Calu3 (cell line): ENCODE measurements around the gene LRRC61. TPM values are rescaled to one million over a fixed set of nuclear protein-coding genes. Genes with fewer than 3 reads are reported as not detected.

Source experiments
- BruUV-seq: library from RNA; stranded (reverse); fragments of 400-500 nt; replicated peaks from 2 replicates; lab custom pipeline; 2021; lab: Mats Ljungman, UMichigan
- CTCF ChIA-PET: fragments of 300-600 bp; sonication (Branson Sonifier 250); formaldehyde crosslinking; loops from one replicate; lab custom pipeline; 2022; ENCODE audit warnings: antibody characterized with exemption; lab: Charles Lee
- DNase-seq: peaks from one replicate; pipeline ENCODE4 v3.0.0; 2022
- H3K27ac Mint-ChIP-seq: one replicate; pipeline ENCODE4 v1.8.0; 2022; ENCODE audit warnings: mixed read lengths; ENCODE audit not compliant: unreplicated experiment
- H3K27me3 Mint-ChIP-seq: one replicate; pipeline ENCODE4 v1.8.0; 2022; ENCODE audit warnings: mixed read lengths; ENCODE audit not compliant: unreplicated experiment
- H3K36me3 Mint-ChIP-seq: one replicate; pipeline ENCODE4 v1.8.0; 2022; ENCODE audit warnings: mild to moderate bottlenecking, moderate library complexity, mixed read lengths; ENCODE audit not compliant: insufficient read depth, unreplicated experiment
- H3K4me1 Mint-ChIP-seq: one replicate; pipeline ENCODE4 v1.8.0; 2022; ENCODE audit warnings: mild to moderate bottlenecking, low read depth, mixed read lengths; ENCODE audit not compliant: unreplicated experiment
- H3K4me3 Mint-ChIP-seq: one replicate; pipeline ENCODE4 v1.8.0; 2022; ENCODE audit warnings: mild to moderate bottlenecking, low read depth, moderate library complexity, mixed read lengths; ENCODE audit not compliant: unreplicated experiment
- H3K9me3 Mint-ChIP-seq: one replicate; pipeline ENCODE4 v1.8.0; 2022; ENCODE audit warnings: low read depth, mixed read lengths; ENCODE audit not compliant: unreplicated experiment
- intact Hi-C: fragments of 100-400 bp; cut with micrococcal nuclease; formaldehyde crosslinking; loops from one replicate; pipeline ENCODE4 v1.10.0; 2022; ENCODE audit not compliant: unreplicated experiment
- total RNA-seq: library from RNA; stranded (reverse); gene quantifications from 2 replicates; pipeline ENCODE4 v1.2.3, GENCODE V29; 2022
- TF ChIP-seq, protein P1 (sequence below): fragments of 200-600 bp; IDR thresholded peaks from one replicate; pipeline ENCODE4 v1.8.0; 2022; ENCODE audit warnings: antibody characterized with exemption; ENCODE audit not compliant: unreplicated experiment

The LRRC61 gene
- total RNA-seq, 1 experiment from 2014 or later: 14.6 TPM

DNA sequence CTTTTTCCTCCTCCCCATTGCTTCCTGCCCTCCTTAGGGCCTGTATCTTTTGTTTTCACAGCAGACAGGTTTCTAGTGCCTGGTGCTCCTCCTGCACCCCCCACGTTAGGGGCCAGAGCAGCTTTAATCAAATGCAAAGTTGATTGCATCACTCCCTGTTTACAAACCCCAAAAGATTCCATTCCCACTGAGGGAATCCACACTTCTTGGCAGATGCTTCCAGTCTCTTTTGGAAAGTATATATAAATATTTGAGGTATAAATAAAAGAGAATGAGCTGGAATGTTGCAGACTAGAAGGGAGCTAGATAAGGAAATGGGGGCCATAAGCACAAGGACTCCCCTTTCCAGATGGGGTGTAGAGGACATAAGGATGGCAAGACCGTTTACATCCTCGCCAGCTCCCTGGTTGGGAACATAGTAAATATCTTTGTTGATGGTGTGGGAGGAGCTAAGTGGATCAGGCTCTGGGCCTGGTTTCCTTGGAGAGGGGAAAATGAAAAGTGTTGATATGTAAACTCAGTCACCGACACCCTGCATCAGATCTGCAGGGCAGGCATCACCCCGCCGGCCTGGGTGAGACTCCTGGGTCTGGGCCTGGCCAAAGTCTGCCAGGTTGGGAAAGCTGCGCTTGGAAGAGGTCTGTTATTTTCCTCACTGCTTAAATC is 12.1 kb downstream of the LRRC61 start:
- no peaks in the 10 kb centered on the region for H3K9me3 Mint-ChIP-seq
- H3K4me3 Mint-ChIP-seq: no peak overlapping the region
- H3K36me3 Mint-ChIP-seq: peaks cover 23% of the 10 kb centered on the region
- DNase-seq: no peak
- no TSS peak for BruUV-seq
- H3K27ac Mint-ChIP-seq: no peak overlapping the region
- no peaks in the 10 kb centered on the region for H3K27me3 Mint-ChIP-seq
- TF ChIP-seq, protein P1, sequence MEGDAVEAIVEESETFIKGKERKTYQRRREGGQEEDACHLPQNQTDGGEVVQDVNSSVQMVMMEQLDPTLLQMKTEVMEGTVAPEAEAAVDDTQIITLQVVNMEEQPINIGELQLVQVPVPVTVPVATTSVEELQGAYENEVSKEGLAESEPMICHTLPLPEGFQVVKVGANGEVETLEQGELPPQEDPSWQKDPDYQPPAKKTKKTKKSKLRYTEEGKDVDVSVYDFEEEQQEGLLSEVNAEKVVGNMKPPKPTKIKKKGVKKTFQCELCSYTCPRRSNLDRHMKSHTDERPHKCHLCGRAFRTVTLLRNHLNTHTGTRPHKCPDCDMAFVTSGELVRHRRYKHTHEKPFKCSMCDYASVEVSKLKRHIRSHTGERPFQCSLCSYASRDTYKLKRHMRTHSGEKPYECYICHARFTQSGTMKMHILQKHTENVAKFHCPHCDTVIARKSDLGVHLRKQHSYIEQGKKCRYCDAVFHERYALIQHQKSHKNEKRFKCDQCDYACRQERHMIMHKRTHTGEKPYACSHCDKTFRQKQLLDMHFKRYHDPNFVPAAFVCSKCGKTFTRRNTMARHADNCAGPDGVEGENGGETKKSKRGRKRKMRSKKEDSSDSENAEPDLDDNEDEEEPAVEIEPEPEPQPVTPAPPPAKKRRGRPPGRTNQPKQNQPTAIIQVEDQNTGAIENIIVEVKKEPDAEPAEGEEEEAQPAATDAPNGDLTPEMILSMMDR: no peak
- CTCF ChIA-PET: no interaction called here
- H3K4me1 Mint-ChIP-seq: peaks cover 15% of the 10 kb centered on the region
- intact Hi-C loops: no loop called here

- Mint-ChIP-seq H3K36me3 (peaks cover 26% of the 10 kb centered on the region), H3K4me3 (no peak overlapping the region), H3K4me1 (peaks cover 18% of the 10 kb centered on the region), H3K27ac (no peak overlapping the region), H3K27me3 (no peaks in the 10 kb centered on the region), H3K9me3 (no peaks in the 10 kb centered on the region)
- TF ChIP-seq, protein P1: no peak
- no peak for DNase-seq
- CTCF ChIA-PET: no interaction called here
- intact Hi-C loops: no loop called here
- BruUV-seq: no TSS peak
Measured at GRCh38 chr7:150335774-150336112, 12.6 kb downstream of the LRRC61 start.

DNA sequence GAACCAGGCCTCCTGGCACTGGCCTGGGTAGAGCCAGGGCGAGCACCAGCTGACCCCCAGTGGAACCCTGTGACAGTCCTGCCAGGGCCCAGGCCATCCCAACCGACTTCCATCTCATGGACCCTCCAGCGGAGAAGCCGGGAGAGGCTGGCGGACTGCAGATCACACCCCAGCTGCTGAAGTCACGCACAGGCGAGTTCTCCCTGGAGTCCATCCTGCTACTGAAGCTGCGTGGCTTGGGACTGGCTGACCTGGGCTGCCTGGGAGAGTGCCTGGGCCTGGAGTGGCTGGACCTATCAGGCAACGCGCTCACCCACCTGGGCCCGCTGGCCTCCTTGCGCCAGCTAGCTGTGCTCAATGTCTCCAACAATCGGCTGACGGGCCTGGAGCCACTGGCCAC is 13.6 kb downstream of the LRRC61 start:
- TF ChIP-seq, protein P1: no peak
- CTCF ChIA-PET: no interaction called here
- DNase-seq: no peak
- H3K27ac Mint-ChIP-seq: no peak overlapping the region
- H3K27me3 Mint-ChIP-seq: no peaks in the 10 kb centered on the region
- H3K4me3 Mint-ChIP-seq: no peak overlapping the region
- intact Hi-C loops: no loop called here
- peaks cover 18% of the 10 kb centered on the region for H3K4me1 Mint-ChIP-seq
- no peaks in the 10 kb centered on the region for H3K9me3 Mint-ChIP-seq
- no TSS peak for BruUV-seq
- peaks cover 26% of the 10 kb centered on the region for H3K36me3 Mint-ChIP-seq

GRCh38 chr7:150337179-150337578 is 14.0 kb downstream of the LRRC61 start:
- Mint-ChIP-seq H3K36me3 (peaks cover 26% of the 10 kb centered on the region), H3K4me3 (no peak overlapping the region), H3K27me3 (no peaks in the 10 kb centered on the region), H3K27ac (no peak overlapping the region), H3K4me1 (peaks cover 18% of the 10 kb centered on the region), H3K9me3 (no peaks in the 10 kb centered on the region)
- DNase-seq: no peak
- CTCF ChIA-PET: no interaction called here
- TF ChIP-seq, protein P1: no peak
- BruUV-seq: no TSS peak
- intact Hi-C loops: no loop called here
